Measurements from ENCODE around the gene LRCH2. TPM values are rescaled to one million over a fixed set of nuclear protein-coding genes. Genes with fewer than 3 reads are reported as not detected.

LRCH2 gene
- total RNA-seq, 1 experiment from 2014 or later = 6.6 TPM

- Mint-ChIP-seq H3K27ac (no peak overlapping the region), H3K27me3 (ENCODE audit: low read depth) (no peaks in the 10 kb centered on the region; the same call in 1 of the 2 replicates), H3K36me3 (ENCODE audit: insufficient read depth in 1 of 3, low read depth in 3 of 3) (peaks cover 31 to 49% (median 38%) of the 10 kb centered on the region in 3 experiments), H3K4me3 (no peak overlapping the region), H3K9me3 (peaks cover 37 to 55% of the 10 kb centered on the region in 2 experiments), H3K4me1 (peaks cover 3 to 4% of the 10 kb centered on the region in 2 experiments; a peak in 2 of 4 replicates)
- no peak for DNase-seq
- Histone ChIP-seq H3K9ac (ENCODE audit: extremely low read depth, insufficient read length, low read length) (no peak overlapping the region), H4K8ac (replicated peaks; ENCODE audit: insufficient read length, low read depth, low read length) (no peak overlapping the region), H3K18ac (ENCODE audit: insufficient read length, low read depth, low read length) (no peak overlapping the region), H4K5ac (ENCODE audit: insufficient read length, low read depth, low read length) (no peak overlapping the region), H3K4me2 (ENCODE audit: insufficient read depth, insufficient read length, low read length) (no peak overlapping the region), H3K9me3 (ENCODE audit: control insufficient read depth, low read depth, low read length) (peaks cover 16% of the 10 kb centered on the region), H3K14ac (ENCODE audit: insufficient read depth, low read length) (no peak overlapping the region), H3T11ph (ENCODE audit: low read length) (no peak overlapping the region), H2BK120ac (ENCODE audit: low read depth, low read length, poor library complexity, severe bottlenecking) (no peak overlapping the region), H3K27me3 (ENCODE audit: insufficient read depth, low read length) (no peaks in the 10 kb centered on the region), H3K23me2 (ENCODE audit: insufficient read length, low read depth, low read length, poor library complexity, severe bottlenecking) (no peaks in the 10 kb centered on the region), H2AFZ (ENCODE audit: low read length) (no peak overlapping the region), H3K23ac (ENCODE audit: insufficient read length, low read depth, low read length) (no peak overlapping the region), H3K79me2 (ENCODE audit: insufficient read depth, low read length) (no peaks in the 10 kb centered on the region), H3K4ac (ENCODE audit: low read depth, low read length) (no peak overlapping the region), H2BK20ac (ENCODE audit: low read depth, low read length, poor library complexity, severe bottlenecking) (no peak overlapping the region), H3K27ac (ENCODE audit: insufficient read length, low read depth, low read length) (no peak overlapping the region), H2BK5ac (ENCODE audit: insufficient read length, low read length) (no peak overlapping the region), H4K91ac (ENCODE audit: insufficient read length, low read depth, low read length) (no peak overlapping the region), H3K79me1 (ENCODE audit: insufficient read depth, low read depth, low read length, poor library complexity, severe bottlenecking) (no peaks in the 10 kb centered on the region), H2BK12ac (ENCODE audit: insufficient read length, low read depth, low read length) (no peak overlapping the region), H4K20me1 (ENCODE audit: control insufficient read depth, insufficient read depth, insufficient read length) (no peaks in the 10 kb centered on the region), H3K56ac (ENCODE audit: insufficient read length, low read depth, low read length) (no peak overlapping the region), H2BK15ac (ENCODE audit: low read depth, low read length) (no peak overlapping the region), H3K4me1 (ENCODE audit: insufficient read depth, low read length) (no peaks in the 10 kb centered on the region), H2AK5ac (ENCODE audit: insufficient read length, low read length) (no peak overlapping the region)
- TF ChIP-seq CTCF (conservative IDR thresholded peaks at IDR 0.05) = no peak
- WGBS (ENCODE audit: extremely low coverage, insufficient read length, low lambda C conversion rate) = no CpG with 5 or more reads among the region's 1 CpG
Observed at GRCh38 chrX:115204040-115204439, 29.9 kb downstream of the LRCH2 start.

All from H9 (cell line).